Stimulated activated CD4-positive, alpha-beta T cell treated with anti-CD3 and anti-CD28 coated beads, Interleukin-12 subunit alpha, Interleukin-12 subunit beta, amount 100 ng/mL, for 24 hours (primary cell): ENCODE measurements around the gene TBC1D21.

ENCODE experiments used
- DNase-seq, 2 experiments: peaks; one replicate each; pipeline ENCODE4 v3.0.0-alpha.2; 2020; ENCODE audit warnings: low read depth in 2 of 2

TBC1D21 gene

DNA sequence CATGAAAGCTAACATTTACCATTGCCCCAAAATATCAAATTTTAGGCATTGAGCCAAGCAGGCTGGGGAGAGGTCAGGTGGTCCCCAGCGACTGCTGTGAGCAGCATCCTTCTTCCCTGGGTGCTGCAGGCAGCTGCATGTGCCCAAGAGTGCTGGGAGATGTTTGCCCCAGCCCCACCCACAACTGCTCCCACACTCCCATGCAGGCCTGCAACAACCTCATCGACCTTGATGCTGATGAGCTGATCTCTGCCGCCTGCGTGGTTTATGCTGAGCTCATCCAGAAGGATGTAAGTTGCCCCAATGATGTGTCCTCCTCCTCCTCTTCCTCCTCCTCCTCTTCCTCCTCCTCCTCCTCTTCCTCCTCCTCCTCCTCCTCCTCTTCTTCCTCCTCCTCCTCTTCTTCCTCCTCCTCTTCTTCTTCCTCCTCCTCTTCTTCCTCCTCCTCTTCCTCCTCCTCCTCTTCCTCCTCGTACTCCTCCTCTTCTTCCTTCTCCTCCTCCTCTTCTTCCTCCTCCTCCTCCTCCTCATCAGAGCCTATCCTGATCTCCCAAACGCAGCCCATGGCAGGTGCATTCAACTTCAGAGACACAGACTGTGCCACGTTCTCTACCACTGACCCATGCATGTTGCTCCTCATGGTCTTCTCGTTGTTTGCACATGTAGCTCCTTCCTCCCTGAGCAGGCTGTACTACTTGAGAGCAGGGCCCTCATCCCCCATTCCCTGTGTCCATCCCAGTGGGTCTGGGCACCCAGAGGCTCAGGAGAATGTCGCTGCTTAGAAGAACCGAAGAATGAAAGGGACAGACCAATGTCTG is 15.1 kb downstream of the TBC1D21 start:
- no peak for DNase-seq

DNA sequence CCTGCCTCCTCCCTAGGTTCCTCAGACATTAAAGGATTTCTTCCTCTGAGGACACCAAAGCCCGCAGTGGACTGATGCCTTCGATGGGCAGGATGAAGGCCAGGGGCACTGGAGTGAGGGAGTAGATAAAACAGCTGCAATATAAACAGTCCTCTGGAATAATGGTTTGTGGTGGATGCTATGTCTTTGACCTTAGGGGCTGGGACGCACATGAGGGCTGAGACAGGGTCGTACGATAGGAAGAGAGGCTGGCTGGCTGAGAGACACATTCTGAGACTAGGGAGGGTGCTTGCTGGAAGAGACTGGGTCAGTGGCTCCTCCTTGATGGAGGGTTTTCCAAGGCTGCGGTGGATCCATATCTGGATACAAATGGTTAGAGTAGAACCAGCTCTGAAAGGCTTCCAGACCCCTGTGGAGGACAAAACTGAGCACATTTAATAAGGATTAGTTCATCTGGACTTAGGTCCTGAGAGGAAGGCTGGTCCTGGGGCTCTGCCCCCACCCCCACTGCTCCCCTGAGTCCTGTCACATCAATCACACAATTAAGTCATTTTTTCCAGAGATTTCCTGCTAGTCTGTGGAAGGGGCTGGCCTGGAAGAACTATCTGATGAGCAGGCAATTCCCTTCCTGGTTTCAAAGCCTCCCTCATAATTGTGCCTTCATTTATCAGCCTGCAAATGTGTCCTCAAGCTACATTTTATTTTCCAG is 15.8 kb downstream of the TBC1D21 start:
- no peak for DNase-seq

DNA sequence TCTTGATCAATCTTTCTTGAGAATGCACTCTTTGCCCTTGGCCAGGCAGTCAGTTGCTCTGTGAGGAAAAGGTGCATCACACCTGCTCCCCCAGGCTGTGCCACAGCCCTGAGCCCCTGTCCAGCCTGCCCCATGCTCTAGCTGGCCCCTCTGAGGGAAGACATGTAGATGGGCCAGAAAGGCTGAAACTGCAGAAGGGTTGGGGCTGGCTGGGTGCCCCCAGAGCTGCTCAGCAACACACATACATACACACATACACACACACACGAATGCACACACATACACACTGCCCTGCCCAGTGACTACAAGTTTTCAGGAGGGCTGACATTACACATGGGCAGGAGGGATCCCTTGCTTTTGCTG is 16.4 kb downstream of the TBC1D21 start:
- no peak for DNase-seq

DNA sequence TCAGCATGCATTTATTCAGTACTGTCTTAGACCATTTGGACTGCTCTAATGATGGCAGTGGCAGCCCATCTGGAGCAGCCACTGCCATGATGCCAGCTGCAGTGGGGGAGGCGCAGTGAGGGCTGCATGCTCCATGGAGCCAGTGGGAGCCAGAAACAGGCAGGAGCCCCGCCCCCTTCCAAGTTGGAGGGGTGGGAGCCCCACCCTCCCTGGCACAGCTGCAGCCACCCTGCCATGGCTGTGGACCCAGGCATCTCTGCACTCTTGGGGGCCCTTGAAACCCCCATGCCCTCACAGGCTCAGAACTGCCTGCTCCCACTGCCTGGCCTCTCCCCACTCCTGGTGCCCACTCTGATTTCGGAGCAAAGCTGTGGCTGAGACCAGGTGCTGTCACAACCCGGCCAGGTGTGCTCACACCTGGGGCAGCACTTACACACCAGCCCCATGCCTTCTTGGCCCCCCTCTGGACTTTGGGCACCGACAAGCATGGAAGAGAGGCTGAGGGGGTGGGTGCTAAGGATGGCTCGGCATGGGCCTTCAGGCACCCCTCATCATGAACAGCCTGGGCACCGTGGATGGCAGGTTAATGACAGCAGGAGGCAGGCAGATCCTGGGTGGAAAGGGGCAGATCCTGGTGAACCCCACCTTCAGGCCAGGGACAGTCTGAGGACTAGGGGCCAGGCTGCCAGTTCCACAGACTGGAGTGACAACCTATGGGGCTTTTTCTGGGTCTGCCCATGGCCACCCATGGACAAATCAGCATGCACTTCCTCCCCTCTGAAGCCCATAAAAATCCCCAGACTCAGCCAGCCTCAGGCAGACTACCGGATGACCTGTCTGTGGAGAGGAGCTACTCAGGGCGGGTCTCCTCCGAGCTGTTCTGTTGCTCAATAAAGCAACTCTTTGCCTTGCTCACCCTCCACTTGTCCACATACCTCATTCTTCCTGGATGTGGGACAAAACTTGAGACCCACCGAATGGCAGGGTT is 18.3 kb downstream of the TBC1D21 start:
- DNase-seq = no peak

DNA sequence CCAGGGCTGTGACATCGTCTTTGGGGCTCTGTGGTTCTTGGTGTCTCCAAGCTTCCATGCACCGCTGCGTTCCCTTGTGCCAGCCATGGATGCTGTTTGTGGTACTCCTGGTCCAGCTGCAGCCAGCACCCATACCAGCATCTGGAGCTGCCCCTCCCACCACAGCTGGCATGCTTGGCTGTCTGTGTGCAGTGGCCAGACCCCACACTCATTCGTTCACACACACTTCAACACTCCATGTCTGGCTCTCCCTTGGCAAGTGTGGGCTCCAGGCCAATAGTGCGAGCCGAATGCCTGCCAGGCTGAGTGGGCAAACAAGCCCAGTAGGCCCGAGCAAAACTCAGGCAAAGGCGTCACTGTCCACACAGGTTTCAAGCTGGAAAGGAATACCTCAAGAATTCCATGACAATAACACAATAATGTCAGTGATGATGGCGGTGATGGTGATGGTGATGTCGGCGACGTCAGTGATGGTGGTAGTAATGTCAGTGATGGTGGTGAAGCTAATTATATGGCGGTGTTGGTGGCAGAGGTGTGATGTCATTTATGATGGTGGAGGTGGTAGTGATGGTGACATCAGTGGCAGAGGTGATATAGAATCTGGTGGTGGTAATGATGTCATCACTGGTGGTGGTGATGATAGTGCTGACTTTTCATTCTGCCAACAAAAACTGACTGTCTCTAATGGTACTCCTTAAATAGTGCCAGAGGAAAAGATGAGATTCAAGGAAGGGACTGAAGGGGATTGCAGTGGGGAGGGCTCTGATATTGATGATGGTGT is 19.3 kb downstream of the TBC1D21 start:
- no peak for DNase-seq

DNA sequence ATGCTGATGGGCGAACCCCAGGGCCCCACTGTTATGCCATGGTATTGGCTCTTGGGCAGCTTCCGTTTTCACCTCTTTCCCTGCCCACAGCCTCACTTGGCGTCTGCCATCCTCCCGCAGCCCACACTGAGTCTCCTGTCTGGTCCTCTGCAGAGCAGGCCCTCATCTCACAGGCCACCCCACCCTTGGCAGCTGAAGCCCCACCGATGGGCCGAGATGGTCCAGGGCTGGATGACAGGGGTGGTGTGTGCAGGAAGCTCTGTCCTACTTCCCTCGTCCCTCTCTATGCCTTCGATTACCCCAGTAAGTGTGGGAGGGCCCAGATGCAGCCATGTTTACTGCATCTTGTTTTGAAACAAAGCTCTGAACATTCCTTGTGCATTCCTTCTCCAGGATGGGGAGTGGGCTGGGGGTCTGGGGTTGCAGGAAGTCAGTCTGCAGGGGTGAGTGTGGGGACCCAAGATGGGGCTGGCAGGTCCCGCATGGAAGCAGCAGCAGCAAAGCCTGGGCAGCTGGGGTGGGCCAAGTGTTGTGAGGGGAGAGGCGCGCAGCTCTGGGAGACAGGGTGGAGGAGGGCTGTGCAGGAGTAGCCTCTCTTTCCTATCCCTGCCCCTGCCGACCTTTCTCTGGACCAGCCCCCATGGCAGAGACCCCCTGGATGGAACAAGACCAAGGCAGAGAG is 20.9 kb downstream of the TBC1D21 start:
- no peak for DNase-seq

DNA sequence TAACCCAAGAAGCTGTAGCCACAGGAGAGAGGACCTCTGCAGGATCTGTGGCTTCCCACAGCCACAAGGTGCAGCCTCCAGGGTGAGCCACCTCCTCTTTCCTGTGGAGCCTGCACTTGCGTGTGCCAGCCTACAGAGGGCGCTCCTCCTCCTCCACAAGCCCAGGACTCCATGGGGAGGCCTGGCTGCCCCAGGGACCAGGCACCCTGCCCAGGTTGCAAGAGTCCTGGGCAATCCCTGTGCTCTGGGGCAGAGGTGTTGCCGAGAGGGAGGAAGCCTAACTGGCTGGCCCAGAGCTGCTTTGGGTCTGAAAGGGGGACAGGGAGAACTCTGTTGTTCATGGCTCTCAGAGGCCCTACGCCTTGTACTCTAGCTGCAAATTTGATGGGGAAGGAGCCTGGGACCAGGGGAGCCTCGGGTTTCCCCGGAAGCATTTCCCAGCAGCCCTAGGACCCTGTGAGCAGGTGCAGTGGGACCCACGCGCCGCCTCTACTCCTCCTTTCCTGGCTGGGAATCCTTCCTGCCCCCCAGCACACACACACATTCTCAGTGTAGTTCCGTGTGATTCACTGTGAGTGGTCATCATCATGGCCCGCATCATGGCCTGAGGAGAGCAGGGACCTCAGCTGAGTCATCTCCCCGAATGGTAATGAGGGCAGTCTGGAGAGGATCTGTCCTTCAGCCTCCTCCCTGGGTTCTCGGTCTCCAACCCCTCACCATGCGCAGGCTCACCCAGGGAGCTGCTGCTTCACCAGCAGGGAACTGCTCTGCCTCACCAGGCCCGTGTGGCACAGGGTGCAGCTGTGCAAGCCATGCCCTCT is 24.3 kb downstream of the TBC1D21 start:
- DNase-seq = peak; percentile 22 to 43

DNA sequence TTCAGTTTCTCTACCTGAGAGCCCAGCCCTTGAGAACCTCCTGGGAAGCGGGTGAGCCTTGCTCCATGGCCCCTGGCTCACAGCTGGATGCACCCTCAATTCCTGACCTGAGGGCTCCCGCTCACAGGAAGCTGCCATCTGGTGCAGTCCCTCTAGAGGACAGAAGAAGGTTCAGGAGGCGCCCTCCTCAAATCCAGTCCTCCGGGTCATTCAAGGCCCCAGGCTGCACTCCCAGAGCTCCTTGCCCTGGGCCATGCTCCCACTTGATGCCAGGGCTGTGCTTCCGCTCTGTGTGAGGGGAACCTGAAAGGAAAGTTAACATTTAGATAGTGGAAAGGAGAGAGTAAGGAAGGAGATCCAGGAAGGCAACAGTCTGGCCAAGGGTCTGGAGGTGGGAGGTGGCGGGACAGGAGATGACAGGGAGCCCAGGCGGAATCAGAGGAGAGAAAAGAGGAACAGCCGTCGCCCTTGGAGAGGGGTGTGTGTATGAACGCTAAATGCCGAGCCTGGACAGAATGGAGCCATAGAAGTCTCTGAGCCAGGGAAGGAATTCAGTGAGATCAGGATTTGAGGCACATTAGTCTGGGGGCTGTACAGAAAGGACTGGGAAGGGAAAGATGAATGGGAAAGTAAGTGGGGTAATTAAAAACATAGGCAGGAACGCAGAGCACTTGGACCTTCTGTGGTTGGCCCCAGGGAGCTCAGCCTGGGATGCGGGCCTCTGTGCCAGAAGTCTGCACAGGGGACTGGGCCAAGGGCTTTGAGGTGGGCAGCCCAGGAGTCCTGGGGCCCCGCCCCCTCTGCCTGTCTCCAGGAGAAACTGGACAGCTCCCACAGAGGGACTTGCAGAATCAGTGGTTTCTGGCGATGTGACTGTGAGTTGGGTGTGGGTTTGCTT is 26.1 kb downstream of the TBC1D21 start:
- no peak for DNase-seq

DNA sequence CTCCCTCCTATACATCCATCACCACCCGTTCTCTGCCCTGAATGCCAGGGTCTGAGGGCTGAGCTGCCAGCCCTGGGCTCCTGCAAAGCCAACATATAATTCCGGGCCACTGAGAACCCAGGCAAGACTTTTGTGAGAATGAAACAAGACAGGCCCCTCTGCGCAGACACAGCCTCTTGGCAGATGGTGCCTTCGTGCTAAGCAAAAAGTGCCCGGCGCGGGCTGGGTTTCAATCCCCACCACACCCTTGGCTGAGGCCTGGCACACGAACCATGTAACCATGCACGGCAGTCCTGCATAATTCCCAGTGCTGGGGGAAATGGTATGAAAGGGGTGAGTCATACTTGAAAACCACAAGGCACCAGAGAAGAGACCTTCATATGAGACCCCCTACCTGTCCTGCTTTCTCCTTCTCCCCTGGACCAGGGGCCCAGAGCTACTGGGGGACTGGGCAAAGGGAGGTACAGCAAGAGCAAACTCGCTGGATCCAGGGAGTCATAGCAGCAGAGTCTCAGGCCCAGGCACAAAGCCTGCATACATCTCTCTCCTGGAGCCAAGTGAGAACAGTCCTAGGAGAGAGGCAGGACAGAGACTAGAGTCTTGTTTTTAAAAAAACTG is 26.8 kb downstream of the TBC1D21 start:
- no peak for DNase-seq

DNA sequence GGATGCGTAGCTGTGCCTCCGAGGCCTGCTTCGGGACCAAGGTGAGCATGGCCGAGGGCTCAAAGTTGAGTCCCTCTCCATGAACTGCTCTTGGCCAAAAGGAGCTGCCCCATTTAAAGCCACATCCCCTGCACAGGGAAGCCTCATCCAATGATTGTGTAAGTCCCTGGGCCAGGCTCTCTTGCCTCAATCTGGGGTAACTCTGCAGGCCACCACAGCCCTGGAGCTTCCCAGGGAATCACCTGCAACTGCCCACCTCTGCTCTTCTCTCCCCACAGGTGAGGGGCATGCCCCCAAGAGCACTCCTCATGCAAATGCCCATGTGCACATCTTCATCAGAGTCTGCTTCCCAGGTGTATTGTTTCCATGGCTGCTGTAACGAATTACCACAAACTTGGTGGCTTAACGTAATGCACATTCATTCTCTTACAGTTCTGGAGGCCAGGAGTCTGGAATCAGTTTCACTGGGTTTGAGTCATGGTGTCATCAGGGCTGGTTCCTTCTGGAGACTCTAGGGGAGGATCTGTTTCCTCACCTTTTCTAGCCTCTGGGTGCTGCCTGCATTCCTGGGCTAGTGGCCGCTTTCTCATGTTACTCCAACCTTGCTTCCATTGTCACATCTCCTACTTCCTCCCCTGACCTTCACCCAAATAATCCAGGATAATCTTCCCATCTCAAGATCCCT is 27.9 kb downstream of the TBC1D21 start:
- DNase-seq = no peak

DNA sequence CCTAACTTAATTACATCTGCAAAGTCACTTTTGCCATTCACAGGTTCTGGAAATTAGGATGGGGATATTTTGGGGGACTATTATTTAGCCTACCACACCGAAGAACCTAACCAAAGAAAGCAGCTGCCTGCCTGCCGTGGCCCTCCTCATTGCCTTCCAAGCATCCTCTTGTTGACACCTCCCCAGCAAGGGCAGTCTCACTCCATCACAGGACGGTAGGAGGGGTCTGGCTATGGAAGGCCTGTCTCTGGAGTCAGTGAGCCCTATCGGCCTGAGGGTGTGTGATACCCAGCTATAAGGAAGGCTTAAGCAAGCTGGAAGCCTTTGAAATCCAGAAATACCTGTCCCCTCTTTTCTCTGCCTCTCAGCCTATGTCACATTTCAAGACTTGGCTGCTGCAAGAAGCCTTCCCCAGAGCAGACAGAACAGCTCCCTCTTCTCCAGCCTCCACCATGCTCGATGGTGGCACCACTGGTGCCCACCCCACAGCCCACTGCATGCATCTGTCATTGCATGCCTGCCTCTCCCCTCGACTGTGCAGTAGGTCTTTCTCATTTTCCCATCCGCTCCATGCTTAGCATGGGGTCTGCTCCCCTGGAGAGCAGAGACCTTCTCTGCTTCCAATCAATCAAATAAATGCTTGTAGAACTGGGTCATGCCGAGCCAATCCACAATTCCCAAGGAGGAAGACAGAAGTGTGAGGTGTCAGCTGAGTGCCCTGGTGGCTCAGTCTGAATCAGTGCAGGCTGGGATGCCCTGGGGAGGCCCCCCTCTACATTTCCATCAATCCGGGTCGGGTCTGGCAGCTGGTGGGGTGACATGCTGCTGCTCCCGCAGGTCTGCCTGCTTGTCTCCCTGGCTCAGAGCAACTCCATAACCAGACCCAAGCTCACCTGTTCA is 29.0 kb downstream of the TBC1D21 start:
- no peak for DNase-seq

DNA sequence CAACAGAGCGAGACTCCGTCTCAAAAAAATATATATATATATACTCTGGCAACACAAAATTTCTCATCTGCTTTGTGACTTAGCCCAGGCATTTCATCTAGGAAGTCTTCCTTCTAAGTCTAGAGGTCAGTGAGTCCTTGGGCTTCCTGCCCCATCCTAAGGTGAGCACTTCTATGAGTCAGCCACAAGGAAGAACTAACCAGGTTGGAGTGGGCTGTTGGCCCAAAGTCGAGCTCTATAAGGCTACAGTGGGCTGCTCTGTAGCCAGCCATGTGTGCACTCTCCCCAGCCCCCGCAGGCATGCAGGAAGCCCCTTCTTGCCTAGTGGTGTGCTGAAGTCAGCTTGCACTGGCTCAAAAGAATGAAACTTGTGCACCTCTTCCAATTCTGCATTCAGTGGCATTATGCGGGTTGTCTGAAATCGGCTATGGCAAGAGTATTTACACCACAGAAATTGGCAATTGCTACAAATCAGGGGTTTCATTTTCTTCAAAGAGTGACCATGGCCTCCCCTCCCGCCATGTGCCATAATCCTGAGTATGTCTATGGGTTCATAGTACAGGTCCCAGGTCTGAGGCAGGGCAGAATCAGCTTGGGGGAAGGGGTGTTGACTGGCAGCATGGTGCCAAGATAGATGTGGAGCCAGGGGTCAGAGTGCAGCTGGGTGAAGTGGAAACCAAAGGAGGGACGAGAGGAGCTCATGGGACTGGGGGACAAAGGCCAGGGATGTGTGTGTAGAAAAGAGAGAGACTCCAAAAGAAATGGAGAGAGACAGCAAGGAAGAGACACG is 30.9 kb downstream of the TBC1D21 start:
- no peak for DNase-seq

DNA sequence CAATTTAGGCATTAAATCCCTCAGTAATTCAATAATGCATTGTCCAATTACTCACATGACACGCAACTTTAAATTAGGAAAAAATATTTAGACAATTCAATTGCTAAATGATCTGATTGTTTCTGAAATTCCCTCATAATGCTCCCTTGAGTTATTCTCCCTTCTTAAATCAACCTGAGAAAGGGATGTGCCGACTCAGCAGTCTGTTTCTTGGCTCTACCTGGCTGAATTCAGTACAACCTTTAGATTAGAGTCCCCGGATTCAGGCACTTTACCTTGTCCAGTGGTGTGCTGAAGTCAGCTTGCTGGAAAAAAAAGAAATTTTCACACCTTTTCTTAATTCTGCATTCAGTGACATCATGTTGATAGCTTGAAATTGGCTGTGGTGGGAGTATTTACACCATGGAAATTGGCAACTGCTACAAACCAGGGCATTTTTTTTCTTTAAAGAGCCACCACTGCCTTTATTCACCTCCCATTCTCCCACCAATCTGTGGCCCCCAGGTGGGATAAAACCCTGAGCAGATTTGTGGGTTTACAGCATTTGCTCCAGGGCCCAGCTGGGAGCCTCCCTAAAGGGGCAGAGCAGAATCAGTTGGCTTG is 32.0 kb downstream of the TBC1D21 start:
- no peak for DNase-seq

DNA sequence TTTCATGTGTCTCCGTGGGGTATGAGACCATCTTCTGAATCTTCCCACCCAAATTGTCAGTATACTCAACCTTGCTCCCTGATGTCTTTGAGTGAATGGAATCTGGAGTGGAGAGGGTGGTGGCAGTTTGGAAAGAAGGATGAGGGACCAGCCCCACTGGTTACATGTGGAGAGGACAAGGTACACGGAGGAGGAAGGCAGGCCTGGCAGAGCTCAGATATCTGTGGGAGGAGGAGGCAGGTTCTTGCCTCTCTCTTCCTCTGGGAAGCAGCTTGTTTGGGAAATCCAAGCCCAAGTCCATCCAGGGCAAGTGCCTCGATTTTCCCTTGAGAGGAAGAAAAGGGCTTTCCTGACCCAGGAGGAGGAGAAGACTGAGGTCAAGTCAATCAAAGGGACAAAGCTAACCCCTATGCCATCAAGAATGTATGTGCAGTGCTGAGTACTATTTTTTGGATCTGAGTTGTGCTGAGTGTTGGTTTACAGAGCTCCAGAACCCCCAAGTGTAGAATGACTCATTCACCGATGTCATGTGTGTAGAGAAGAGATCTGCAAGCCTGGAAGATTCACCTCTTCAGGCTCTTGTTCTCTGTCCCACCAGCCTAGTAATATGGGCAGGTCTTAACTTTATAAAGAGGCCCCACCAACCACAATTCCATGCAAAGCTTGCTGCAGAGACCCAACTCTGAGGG is 33.1 kb downstream of the TBC1D21 start:
- no peak for DNase-seq

DNA sequence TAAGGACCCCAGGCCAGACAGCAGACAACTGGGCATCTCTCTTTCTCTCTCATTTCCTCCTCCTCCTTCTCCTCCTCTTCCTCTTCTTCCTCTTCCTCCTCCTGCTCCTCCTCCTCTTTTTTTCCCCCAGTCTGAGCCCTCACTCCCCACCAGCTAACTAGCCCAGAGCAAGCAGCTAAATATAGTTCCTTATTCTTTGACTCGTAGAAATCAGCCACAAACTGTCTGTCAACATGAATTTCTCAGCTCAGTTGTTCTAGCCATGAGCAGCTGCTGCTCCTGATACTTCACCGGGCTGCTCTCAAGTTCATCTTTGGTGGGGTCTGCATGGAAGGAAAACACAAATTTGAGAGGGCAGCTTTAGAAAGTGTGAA is 33.7 kb downstream of the TBC1D21 start:
- DNase-seq = no peak
